H1 (cell line): ENCODE data around the gene THAP5.

Experiments
- EP300 ChIP-seq, 2 experiments: IDR thresholded peaks; 1 replicate in 1 of 2; 2 replicates in 1 of 2; pipeline ENCODE4 v1.6.1; 2011 to 2012; ENCODE audit warnings: low read depth in 2 of 2, low read length in 2 of 2, mild to moderate bottlenecking in 2 of 2, borderline replicate concordance in 1 of 2, inconsistent platforms in 1 of 2, moderate library complexity in 1 of 2
- POLR2A ChIP-seq, 2 experiments: IDR thresholded peaks; 1 replicate in 1 of 2; 2 replicates in 1 of 2; pipeline ENCODE4 v1.6.1; 2011; ENCODE audit warnings: low read depth in 2 of 2, low read length in 2 of 2, mild to moderate bottlenecking in 2 of 2; ENCODE audit errors: control extremely low read depth in 1 of 2
- POLR2AphosphoS5 ChIP-seq: IDR thresholded peaks from 2 replicates; pipeline ENCODE4 v1.6.1; 2011; ENCODE audit warnings: low read depth, low read length
- TF ChIP-seq, protein P1 (sequence below), 3 experiments: IDR thresholded peaks; 1 replicate in 2 of 3; 2 replicates in 1 of 3; pipeline versions ENCODE4 v1.5.1 to v1.6.1; 2011; ENCODE audit warnings: low read length in 3 of 3, mild to moderate bottlenecking in 3 of 3, inconsistent platforms in 2 of 3, low read depth in 1 of 3, moderate library complexity in 1 of 3; ENCODE audit not compliant: insufficient read depth in 1 of 3; ENCODE audit errors: control extremely low read depth in 1 of 3

DNA sequence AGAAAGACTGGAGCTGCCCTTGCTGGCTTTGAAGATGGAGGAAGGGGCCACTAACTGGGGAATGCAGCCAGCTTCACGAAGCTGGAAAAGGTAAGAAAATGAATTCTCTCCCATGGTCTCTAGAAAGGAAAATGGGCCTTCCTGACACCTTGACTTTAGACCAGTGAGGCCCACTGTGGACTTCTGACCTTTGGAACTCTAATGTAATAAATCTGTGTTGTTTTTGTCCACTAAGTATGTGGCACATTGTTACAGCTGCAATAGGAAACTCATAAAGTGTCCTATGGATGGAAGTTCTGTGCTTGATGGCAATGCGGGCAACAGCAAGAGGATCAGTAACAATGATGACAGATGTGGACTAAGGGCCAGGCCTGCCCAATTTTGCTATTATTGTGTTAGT, 21.1 kb upstream of the THAP5 start:
- TF ChIP-seq, protein P1, sequence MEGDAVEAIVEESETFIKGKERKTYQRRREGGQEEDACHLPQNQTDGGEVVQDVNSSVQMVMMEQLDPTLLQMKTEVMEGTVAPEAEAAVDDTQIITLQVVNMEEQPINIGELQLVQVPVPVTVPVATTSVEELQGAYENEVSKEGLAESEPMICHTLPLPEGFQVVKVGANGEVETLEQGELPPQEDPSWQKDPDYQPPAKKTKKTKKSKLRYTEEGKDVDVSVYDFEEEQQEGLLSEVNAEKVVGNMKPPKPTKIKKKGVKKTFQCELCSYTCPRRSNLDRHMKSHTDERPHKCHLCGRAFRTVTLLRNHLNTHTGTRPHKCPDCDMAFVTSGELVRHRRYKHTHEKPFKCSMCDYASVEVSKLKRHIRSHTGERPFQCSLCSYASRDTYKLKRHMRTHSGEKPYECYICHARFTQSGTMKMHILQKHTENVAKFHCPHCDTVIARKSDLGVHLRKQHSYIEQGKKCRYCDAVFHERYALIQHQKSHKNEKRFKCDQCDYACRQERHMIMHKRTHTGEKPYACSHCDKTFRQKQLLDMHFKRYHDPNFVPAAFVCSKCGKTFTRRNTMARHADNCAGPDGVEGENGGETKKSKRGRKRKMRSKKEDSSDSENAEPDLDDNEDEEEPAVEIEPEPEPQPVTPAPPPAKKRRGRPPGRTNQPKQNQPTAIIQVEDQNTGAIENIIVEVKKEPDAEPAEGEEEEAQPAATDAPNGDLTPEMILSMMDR (IDR thresholded peaks at IDR 0.05; ENCODE audit: control extremely low read depth in 1 of 3, insufficient read depth in 1 of 3, low read depth in 1 of 3, low read length in 3 of 3), result no peak
- TF ChIP-seq POLR2A (IDR thresholded peaks at IDR 0.05; ENCODE audit: control extremely low read depth in 1 of 2, low read depth in 2 of 2, low read length in 2 of 2), result no peak
- TF ChIP-seq EP300 (IDR thresholded peaks at IDR 0.05; ENCODE audit: borderline replicate concordance in 1 of 2, low read depth in 2 of 2, low read length in 2 of 2), result no peak
- no peak for TF ChIP-seq POLR2AphosphoS5
